HepG2 (cell line): ENCODE data around the gene PTAR1. TPM values are rescaled to one million over a fixed set of nuclear protein-coding genes. Genes with fewer than 3 reads are reported as not detected.

Source experiments
- HMGXB4 ChIP-seq, 2 experiments: sonication (generic) in 1 of 2; formaldehyde crosslinking in 1 of 2; IDR thresholded peaks; 2 replicates each; pipeline versions ENCODE4 v1.4.0 to v1.6.1; 2018 to 2020; ENCODE audit warnings: missing genetic modification reagents in 2 of 2, borderline replicate concordance in 1 of 2, low read depth in 1 of 2, mild to moderate bottlenecking in 1 of 2, missing biosample characterization in 1 of 2
- IRF2 ChIP-seq: IDR thresholded peaks from 2 replicates; pipeline ENCODE4 v1.6.1; 2018; ENCODE audit warnings: missing genetic modification reagents, missing compliant biosample characterization
- IRF9 ChIP-seq: sonication (generic); formaldehyde crosslinking; IDR thresholded peaks from 2 replicates; pipeline ENCODE4 v1.8.0; 2022; ENCODE audit warnings: missing genetic modification reagents, mild to moderate bottlenecking, borderline replicate concordance
- KAT8 ChIP-seq: IDR thresholded peaks from 2 replicates; pipeline ENCODE4 v1.6.1; 2016; ENCODE audit warnings: missing genetic modification reagents, missing compliant biosample characterization
- KDM2A ChIP-seq: sonication (generic); formaldehyde crosslinking; IDR thresholded peaks from 2 replicates; pipeline ENCODE4 v1.4.0; 2020; ENCODE audit warnings: low read depth, missing genetic modification reagents, borderline replicate concordance
- LCORL ChIP-seq, 2 experiments: fragments of 450-650 bp in 1 of 2; sonication (generic) in 1 of 2; formaldehyde crosslinking in 1 of 2; IDR thresholded peaks; 2 replicates each; pipeline versions ENCODE4 v1.5.0 to v1.6.1; 2017 to 2020; ENCODE audit warnings: antibody characterized with exemption in 1 of 2, missing genetic modification reagents in 1 of 2
- MAX ChIP-seq: IDR thresholded peaks from 2 replicates; pipeline ENCODE4 v1.6.1; 2012; ENCODE audit warnings: inconsistent platforms
- MTA1 ChIP-seq: sonication (generic); formaldehyde crosslinking; IDR thresholded peaks from 2 replicates; pipeline ENCODE4 v1.4.0; 2020; ENCODE audit warnings: missing genetic modification reagents, mild to moderate bottlenecking, borderline replicate concordance
- POGK ChIP-seq: sonication (generic); formaldehyde crosslinking; conservative IDR thresholded peaks from 2 replicates; pipeline ENCODE4 v1.8.0; 2022; ENCODE audit warnings: mild to moderate bottlenecking, moderate library complexity, missing genetic modification reagents
- RAD21 ChIP-seq: fragments of 450-650 bp; formaldehyde crosslinking; IDR thresholded peaks from 2 replicates; pipeline ENCODE4 v1.5.0; 2020; ENCODE audit warnings: mild to moderate bottlenecking
- SAP130 ChIP-seq: IDR thresholded peaks from 2 replicates; pipeline ENCODE4 v1.6.1; 2016; ENCODE audit warnings: low read depth
- SOX6 ChIP-seq, 2 experiments: fragments of 450-650 bp in 1 of 2; sonication (generic) in 1 of 2; formaldehyde crosslinking in 1 of 2; IDR thresholded peaks; 2 replicates each; pipeline versions ENCODE4 v1.4.0 to v1.6.1; 2017 to 2020; ENCODE audit warnings: antibody characterized with exemption in 1 of 2, mild to moderate bottlenecking in 1 of 2, missing genetic modification reagents in 1 of 2
- TEAD3 ChIP-seq: optimal IDR thresholded peaks from 2 replicates; pipeline ENCODE3; 2016; ENCODE audit warnings: borderline replicate concordance
- ZNF496 ChIP-seq: sonication (generic); formaldehyde crosslinking; IDR thresholded peaks from 2 replicates; pipeline ENCODE4 v1.8.1; 2023; ENCODE audit warnings: mild to moderate bottlenecking, moderate library complexity, missing genetic modification reagents; ENCODE audit not compliant: insufficient replicate concordance
- ZNF563 ChIP-seq: sonication (generic); formaldehyde crosslinking; IDR thresholded peaks from 2 replicates; pipeline ENCODE4 v1.8.0; 2022; ENCODE audit warnings: mild to moderate bottlenecking, moderate library complexity, missing genetic modification reagents
- ZNF564 ChIP-seq: sonication (generic); formaldehyde crosslinking; IDR thresholded peaks from 2 replicates; pipeline ENCODE4 v1.8.1; 2023; ENCODE audit warnings: mild to moderate bottlenecking, missing genetic modification reagents
- ZNF687 ChIP-seq: sonication (generic); formaldehyde crosslinking; IDR thresholded peaks from 2 replicates; pipeline ENCODE4 v1.5.1; 2020; ENCODE audit warnings: mild to moderate bottlenecking, missing genetic modification reagents, moderate library complexity
- ZNF891 ChIP-seq: sonication (generic); formaldehyde crosslinking; IDR thresholded peaks from 2 replicates; pipeline ENCODE4 v1.5.0; 2020; ENCODE audit warnings: mild to moderate bottlenecking, missing genetic modification reagents
- polyA plus RNA-seq, 8 experiments: library from polyadenylated mRNA; depleted of rRNA in 3 of 8; stranded (reverse) in 7 of 8; unstranded in 1 of 8; fragments of >200 nt; fragmentation: Illumina TruSeq in 4 of 8; extraction: Trizol in 4 of 8; gene quantifications; 2 replicates each; pipeline versions ENCODE4 v1.2.1 to v1.2.3, GENCODE V29; 2011 to 2016; ENCODE audit warnings: low read depth in 4 of 8, missing spikeins in 1 of 8, mixed read lengths in 1 of 8; ENCODE audit not compliant: insufficient read depth in 1 of 8
- total RNA-seq, 5 experiments: library from RNA; depleted of rRNA; stranded (reverse); fragments of >200 nt; fragmentation: Illumina TruSeq; extraction: Trizol; gene quantifications; 2 replicates each; pipeline ENCODE4 v1.2.3, GENCODE V29; 2016; ENCODE audit warnings: low read depth in 1 of 5

The PTAR1 gene
- total and polyA plus RNA-seq, 2 of the 13 experiments (the other 11 are each of a cell fraction or from before 2014, with no cell fraction given): 26.5 to 42.1 TPM

- TF ChIP-seq SAP130 (CRISPR knock-in tag) (peak; percentile 38; the same call in 1 of the 2 replicates), TEAD3 (CRISPR knock-in tag) (peak; percentile 90), MTA1 (no peak), LCORL (IDR thresholded peaks at IDR 0.05) (no peak), LCORL (CRISPR knock-in tag; IDR thresholded peaks at IDR 0.05) (peak; percentile 54; the same call in 1 of the 2 replicates), IRF2 (0 out of 2 replicates have a peak, but pooled peaks have one; percentile 25), IRF9 (0 out of 2 replicates have a peak, but pooled peaks have one; percentile 48), MAX (peak; percentile 54; the same call in 1 of the 2 replicates), POGK (CRISPR knock-in tag) (peak; percentile 51; the same call in 1 of the 2 replicates), KDM2A (CRISPR knock-in tag) (peak; percentile 91), ZNF564 (CRISPR knock-in tag) (0 out of 2 replicates have a peak, but pooled peaks have one; percentile 28), ZNF687 (CRISPR knock-in tag) (peak; percentile 68), SOX6 (IDR thresholded peaks at IDR 0.05) (no peak), SOX6 (CRISPR knock-in tag; IDR thresholded peaks at IDR 0.05) (peak; percentile 31; the same call in 1 of the 2 replicates), ZNF891 (0 out of 2 replicates have a peak, but pooled peaks have one; percentile 28), HMGXB4 (CRISPR knock-in tag; IDR thresholded peaks at IDR 0.05; ENCODE audit: borderline replicate concordance in 1 of 2, low read depth in 1 of 2) (peak; percentile 73 to 84), KAT8 (CRISPR knock-in tag) (0 out of 2 replicates have a peak, but pooled peaks have one; percentile 44), RAD21 (CRISPR knock-in tag) (peak; percentile 87), ZNF496 (CRISPR knock-in tag) (no peak), ZNF563 (CRISPR knock-in tag) (0 out of 2 replicates have a peak, but pooled peaks have one; percentile 43)
These were observed 87.1 kb downstream of the PTAR1 start (continued) for GRCh38 chr9:69672596-69673310.
